GM12875 (cell line): ENCODE measurements around the gene SMYD2.

Experiments used
- H3K4me3 ChIP-seq: one replicate; pipeline ENCODE4 v1.5.1; 2011; ENCODE audit warnings: low read depth, low read length, control low read depth
- TF ChIP-seq, protein P1 (sequence below): IDR thresholded peaks from 2 replicates; pipeline ENCODE4 v1.5.1; 2011; ENCODE audit warnings: low read depth, mild to moderate bottlenecking, control low read depth, inconsistent platforms, low read length, moderate library complexity, borderline replicate concordance; ENCODE audit not compliant: insufficient read depth

Gene SMYD2

DNA sequence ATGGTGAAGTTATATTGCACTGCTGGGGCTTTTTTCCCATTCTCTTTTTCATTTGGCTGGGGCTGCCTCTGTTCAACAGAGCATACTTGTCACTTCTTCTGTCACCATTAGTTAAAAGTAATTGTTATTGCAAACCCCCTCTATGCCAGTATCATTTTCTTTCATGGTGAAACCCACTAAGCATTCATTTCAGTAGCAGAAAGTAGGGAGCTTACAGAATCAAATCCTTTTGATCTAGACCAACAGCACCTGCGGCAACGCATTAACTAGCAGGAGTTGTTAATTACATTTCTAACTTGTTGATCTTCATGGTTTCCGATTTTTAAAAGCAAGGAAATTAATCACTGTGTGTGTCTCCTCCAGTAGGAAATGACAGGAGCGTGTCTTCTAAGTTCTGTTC, 15.0 kb downstream of the SMYD2 start:
- H3K4me3 ChIP-seq: no peak overlapping the region
- TF ChIP-seq, protein P1, sequence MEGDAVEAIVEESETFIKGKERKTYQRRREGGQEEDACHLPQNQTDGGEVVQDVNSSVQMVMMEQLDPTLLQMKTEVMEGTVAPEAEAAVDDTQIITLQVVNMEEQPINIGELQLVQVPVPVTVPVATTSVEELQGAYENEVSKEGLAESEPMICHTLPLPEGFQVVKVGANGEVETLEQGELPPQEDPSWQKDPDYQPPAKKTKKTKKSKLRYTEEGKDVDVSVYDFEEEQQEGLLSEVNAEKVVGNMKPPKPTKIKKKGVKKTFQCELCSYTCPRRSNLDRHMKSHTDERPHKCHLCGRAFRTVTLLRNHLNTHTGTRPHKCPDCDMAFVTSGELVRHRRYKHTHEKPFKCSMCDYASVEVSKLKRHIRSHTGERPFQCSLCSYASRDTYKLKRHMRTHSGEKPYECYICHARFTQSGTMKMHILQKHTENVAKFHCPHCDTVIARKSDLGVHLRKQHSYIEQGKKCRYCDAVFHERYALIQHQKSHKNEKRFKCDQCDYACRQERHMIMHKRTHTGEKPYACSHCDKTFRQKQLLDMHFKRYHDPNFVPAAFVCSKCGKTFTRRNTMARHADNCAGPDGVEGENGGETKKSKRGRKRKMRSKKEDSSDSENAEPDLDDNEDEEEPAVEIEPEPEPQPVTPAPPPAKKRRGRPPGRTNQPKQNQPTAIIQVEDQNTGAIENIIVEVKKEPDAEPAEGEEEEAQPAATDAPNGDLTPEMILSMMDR: no peak

DNA sequence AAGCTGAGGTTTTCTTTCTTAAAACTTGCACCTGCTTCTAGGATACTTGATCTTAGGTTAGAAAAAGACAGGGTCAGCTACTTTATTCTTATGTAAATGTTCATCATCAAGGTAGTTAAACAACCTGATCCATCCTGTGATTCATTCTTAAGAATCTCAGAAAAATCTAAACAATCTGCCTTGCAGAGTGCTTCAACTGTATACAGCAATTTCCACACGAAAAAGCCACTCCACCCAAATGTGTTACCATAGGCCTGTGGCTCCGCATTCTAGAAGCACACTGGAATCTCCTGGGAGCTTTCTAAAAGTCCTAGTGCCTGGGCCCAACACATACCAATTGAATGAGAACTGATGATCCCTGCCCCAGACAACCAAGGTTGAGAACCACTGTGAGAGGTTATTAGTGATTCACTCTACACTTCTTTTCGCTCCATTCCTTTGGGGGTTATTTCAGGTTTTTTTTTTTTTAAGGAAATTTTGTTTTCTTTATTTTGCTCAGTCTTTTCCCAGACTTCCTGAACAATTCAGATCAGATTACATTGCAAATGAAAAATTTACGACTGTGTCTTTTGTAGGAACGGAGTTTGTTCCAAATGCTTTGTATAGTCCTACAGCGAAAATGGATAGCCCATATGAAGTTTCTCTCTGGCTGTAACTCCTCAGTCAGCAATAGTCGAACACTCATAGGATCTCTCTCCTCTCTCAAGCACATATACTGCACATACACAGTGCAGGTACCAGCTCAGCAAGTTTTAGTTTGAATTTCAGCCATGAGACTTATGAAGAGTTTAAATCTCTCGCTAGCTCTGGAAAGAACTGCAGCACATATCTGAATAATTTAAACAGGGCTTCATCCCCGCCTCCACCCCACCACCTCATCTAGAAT, 16.1 kb downstream of the SMYD2 start:
- TF ChIP-seq, protein P1: no peak
- no peak overlapping the region for H3K4me3 ChIP-seq

DNA sequence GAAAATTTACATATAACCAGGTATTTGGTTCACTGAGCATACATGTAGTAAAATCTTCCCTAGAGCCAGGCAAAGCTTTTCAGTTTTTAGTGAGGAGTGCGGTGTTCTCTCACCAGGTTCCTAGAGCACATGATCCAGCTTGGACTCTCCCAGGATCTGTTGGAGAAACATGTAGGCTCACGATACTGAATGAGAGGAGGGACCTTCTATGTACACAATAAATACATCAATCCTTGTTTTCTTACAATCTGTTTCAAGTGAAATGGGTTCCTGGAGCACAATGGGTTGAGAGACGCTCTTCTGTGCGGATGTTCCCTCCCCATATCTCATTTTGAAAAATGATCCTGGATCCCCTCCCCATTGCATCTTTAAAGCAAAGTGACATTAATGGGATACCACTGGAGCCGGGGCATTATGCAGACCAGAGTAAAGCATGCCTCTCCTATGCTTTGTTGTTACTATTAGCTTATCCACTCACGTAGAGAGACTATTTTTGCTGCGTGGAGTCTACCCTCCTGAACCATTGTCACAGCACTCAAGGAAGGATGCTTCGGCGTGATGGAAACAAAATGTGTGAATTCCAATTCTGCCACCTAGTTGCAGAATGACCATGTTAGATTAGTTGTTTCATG, 19.3 kb downstream of the SMYD2 start:
- TF ChIP-seq, protein P1: no peak
- no peak overlapping the region for H3K4me3 ChIP-seq

DNA sequence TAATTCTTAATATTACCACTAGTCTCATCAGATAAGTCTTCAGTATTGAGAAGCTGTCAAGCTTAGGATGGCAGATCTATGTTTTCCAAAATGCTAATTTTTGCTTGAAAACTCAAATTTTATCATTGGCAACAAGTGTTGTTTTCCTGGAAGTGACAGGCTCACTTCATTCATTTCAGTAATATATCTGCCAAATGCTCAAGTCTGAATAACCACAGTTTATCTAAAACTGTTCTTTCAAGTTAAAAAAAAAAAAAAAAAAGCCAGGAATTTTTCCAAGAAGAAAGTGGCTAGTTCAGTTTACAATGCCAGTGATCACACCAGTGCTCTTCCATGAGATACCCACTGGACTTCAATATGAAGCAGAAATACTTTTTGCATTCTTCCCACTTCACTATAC, 20.6 kb downstream of the SMYD2 start:
- TF ChIP-seq, protein P1: no peak
- no peak overlapping the region for H3K4me3 ChIP-seq

DNA sequence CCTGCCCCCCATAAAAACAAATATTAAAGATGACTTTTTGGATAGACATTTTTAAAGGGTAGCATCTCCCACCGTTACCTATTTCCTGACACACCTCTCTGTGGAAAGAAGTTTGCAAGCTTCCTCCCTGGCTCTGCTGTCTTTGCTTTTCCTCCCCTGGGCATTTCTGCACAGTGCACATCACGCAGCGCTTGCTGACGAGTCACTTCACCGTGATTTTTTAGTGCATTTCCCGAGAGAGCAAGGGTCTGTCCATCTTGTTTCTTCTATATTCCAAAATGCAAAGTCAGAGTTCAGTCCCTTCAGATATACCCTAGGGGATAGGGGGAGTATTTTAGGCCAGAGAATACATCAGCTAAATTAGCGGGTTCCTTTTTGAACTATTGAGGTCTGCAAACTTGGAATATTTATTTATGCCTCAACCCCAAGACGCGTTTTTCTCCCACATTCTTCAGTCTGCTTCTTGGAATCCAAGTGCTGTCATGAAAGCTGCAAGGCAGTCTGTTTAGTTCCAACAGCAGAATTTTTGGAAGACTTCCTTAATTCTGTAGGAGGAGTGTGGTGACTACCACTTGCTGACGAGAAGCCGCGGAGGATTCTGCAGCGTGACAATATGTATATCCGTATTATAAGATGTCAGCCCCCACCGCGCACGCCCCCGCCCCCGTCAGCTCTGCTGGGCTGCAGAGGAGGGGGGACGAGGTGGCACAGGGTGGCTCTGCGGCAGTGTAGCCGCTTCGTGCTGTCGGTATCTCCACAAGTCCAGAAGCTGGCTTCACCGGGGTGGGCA, 22.4 kb downstream of the SMYD2 start:
- H3K4me3 ChIP-seq: no peak overlapping the region
- TF ChIP-seq, protein P1: no peak

DNA sequence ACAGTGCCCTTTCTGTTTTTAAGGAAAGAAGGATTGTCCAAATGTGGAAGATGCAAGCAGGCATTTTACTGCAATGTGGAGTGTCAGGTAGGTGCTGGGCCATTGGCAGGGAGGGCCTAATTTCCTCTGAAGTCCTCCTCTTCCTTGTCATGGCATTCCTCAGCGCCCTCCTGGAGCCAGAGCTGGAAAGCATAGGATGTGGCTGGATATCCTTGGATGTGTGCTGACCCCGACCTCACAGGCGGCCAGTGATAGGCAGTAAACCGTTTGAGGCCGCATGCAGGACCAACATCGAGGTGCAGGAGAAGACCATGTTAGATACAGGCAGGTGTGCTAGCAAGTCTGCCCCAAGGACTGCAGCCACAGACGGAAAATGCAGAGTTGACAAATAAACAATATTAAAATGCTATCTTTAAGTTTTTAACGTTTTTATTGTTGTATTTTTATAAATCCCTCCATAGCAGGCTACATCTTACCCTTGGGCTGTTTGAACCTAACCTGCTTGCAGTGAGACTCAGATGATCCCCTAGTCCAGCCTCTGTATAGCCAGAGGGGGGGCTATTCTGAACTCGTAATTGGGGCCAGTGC, 24.3 kb downstream of the SMYD2 start:
- H3K4me3 ChIP-seq: no peak overlapping the region
- TF ChIP-seq, protein P1: no peak
